GM18867 (cell line): Measurements from ENCODE around the gene EXOC6.
"Not testable (repeated sequence)": the region's sequence is repeated elsewhere in the genome, so short reads cannot be mapped to it uniquely, and the experiment has no call there.

Experiments
- ATAC-seq: cut with Tn5 transposase; IDR thresholded peaks from one replicate; pipeline ENCODE4 v1.9.1; 2021; ENCODE audit warnings: mild to moderate bottlenecking, moderate library complexity; ENCODE audit not compliant: unreplicated experiment

EXOC6 gene

GRCh38 chr10:92876509-92877036 is 28.3 kb downstream of the EXOC6 start:
- ATAC-seq = no peak

- ATAC-seq = no peak
These were observed 32.0 kb downstream of the EXOC6 start for GRCh38 chr10:92880233-92880861.

- no peak for ATAC-seq
These were observed 32.6 kb downstream of the EXOC6 start for GRCh38 chr10:92880917-92881316.

GRCh38 chr10:92886334-92886961 is 38.1 kb downstream of the EXOC6 start:
- no peak for ATAC-seq

GRCh38 chr10:92890471-92890870 is 42.2 kb downstream of the EXOC6 start:
- ATAC-seq = no peak

GRCh38 chr10:92891885-92892690 is 43.8 kb downstream of the EXOC6 start:
- ATAC-seq = no peak

- no peak for ATAC-seq
These were observed 44.4 kb downstream of the EXOC6 start for GRCh38 chr10:92892691-92893054.

- ATAC-seq = no peak
These were observed 45.8 kb downstream of the EXOC6 start for GRCh38 chr10:92894081-92894655.

GRCh38 chr10:92897916-92898315 is 49.6 kb downstream of the EXOC6 start:
- ATAC-seq = no peak

- ATAC-seq = no peak
These were observed 53.5 kb downstream of the EXOC6 start for GRCh38 chr10:92901819-92902251.

GRCh38 chr10:92903633-92904032 is 55.3 kb downstream of the EXOC6 start:
- no peak for ATAC-seq

GRCh38 chr10:92907280-92907679 is 59.0 kb downstream of the EXOC6 start:
- no peak for ATAC-seq

- ATAC-seq = not testable (repeated sequence)
These were observed 64.3 kb downstream of the EXOC6 start for GRCh38 chr10:92912631-92913030.

GRCh38 chr10:92913973-92914372 is 65.7 kb downstream of the EXOC6 start:
- ATAC-seq = no peak

GRCh38 chr10:92914478-92915325 is 66.4 kb downstream of the EXOC6 start:
- peak; percentile 66 for ATAC-seq

- no peak for ATAC-seq
These were observed 67.6 kb downstream of the EXOC6 start for GRCh38 chr10:92915892-92916291.

- ATAC-seq = no peak
These were observed 68.1 kb downstream of the EXOC6 start for GRCh38 chr10:92916433-92916832.

- ATAC-seq = no peak
These were observed 70.3 kb downstream of the EXOC6 start for GRCh38 chr10:92918603-92919002.

GRCh38 chr10:92920866-92921265 is 72.5 kb downstream of the EXOC6 start:
- no peak for ATAC-seq

- ATAC-seq = no peak
These were observed 75.1 kb downstream of the EXOC6 start for GRCh38 chr10:92923416-92923815.
